GM12878 (cell line): ENCODE data around the gene ZFP36. TPM values are rescaled to one million over a fixed set of nuclear protein-coding genes. Genes with fewer than 3 reads are reported as not detected.

Experiments used
- ATAC-seq: fragments of 200-7000 bp; cut with Tn5 transposase; 3 replicates; pipeline ENCODE4 v1.9.1; 2020; ENCODE audit warnings: mild to moderate bottlenecking, moderate library complexity
- BruUV-seq: library from RNA; stranded (reverse); fragments of 400-500 nt; replicated peaks from 2 replicates; lab custom pipeline; 2021; lab: Mats Ljungman, UMichigan
- CTCF ChIA-PET: fragments of 300-600 bp; sonication (Branson Sonifier 250); formaldehyde crosslinking; extraction: SDS; loops from one replicate; lab custom pipeline; 2021; ENCODE audit warnings: inconsistent platforms; lab: Yijun Ruan, JAX
- POLR2A ChIA-PET: fragments of 350-600 bp; formaldehyde crosslinking; extraction: SDS; loops from one replicate; lab custom pipeline; 2021; ENCODE audit warnings: inconsistent platforms; lab: Charles Lee
- RAD21 ChIA-PET: fragments of 300-600 bp; sonication (Branson Sonifier 250); formaldehyde crosslinking; loops from one replicate; lab custom pipeline; 2023; ENCODE audit warnings: antibody characterized with exemption; ENCODE audit not compliant: unreplicated experiment; lab: Charles Lee
- SMC1A ChIA-PET: fragments of 300-600 bp; sonication (Branson Sonifier 250); formaldehyde crosslinking; loops from one replicate; lab custom pipeline; 2023; ENCODE audit not compliant: unreplicated experiment, uncharacterized antibody; lab: Charles Lee
- DNase-seq: peaks from one replicate; pipeline ENCODE4 v3.0.0-alpha.2; 2011; ENCODE audit warnings: low read depth, low spot score
- FAIRE-seq: peaks from 3 replicates; lab custom pipeline; 2011; peaks lifted over from hg19 to GRCh38; lab: Jason Lieb, UNC
- H2AFZ ChIP-seq: 2 replicates; pipeline ENCODE4 v1.6.0; 2011; ENCODE audit warnings: low read depth, low read length, control low read depth; ENCODE audit not compliant: control insufficient read depth
- H3K27ac ChIP-seq: 2 replicates; pipeline ENCODE4 v1.5.1; 2011; ENCODE audit warnings: control low read depth; ENCODE audit not compliant: control insufficient read depth, insufficient read depth
- H3K27me3 ChIP-seq, 2 experiments: replicated peaks in 1 of 2; 2 replicates each; pipeline versions ENCODE4 v1.6.0 to v1.6.1; 2011; ENCODE audit warnings: low read length in 1 of 2; ENCODE audit not compliant: control insufficient read depth in 2 of 2, insufficient read depth in 2 of 2
- H3K36me3 ChIP-seq, 2 experiments: 2 replicates each; pipeline ENCODE4 v1.5.1; 2011; ENCODE audit warnings: low read length in 1 of 2; ENCODE audit not compliant: control insufficient read depth in 2 of 2, insufficient read depth in 2 of 2
- H3K4me1 ChIP-seq: 2 replicates; pipeline ENCODE4 v1.6.1; 2011; ENCODE audit warnings: mild to moderate bottlenecking, low read length, moderate library complexity, mixed read lengths; ENCODE audit not compliant: control insufficient read depth, insufficient read depth
- H3K4me2 ChIP-seq: 2 replicates; pipeline ENCODE4 v1.6.0; 2011; ENCODE audit warnings: control low read depth; ENCODE audit not compliant: control insufficient read depth, insufficient read depth
- H3K4me3 ChIP-seq: fragments of 200-600 bp; sonication (generic); 2 replicates; pipeline ENCODE4 v1.5.1; 2016
- H3K79me2 ChIP-seq: 2 replicates; pipeline ENCODE4 v1.6.0; 2011; ENCODE audit warnings: low read length; ENCODE audit not compliant: control insufficient read depth, insufficient read depth
- H3K9ac ChIP-seq: 2 replicates; pipeline ENCODE4 v1.8.0; 2011; ENCODE audit warnings: low read length, control low read depth, mixed read lengths; ENCODE audit not compliant: control insufficient read depth, insufficient read depth
- H3K9me3 ChIP-seq: replicated peaks from 3 replicates; pipeline ENCODE4 v1.5.1; 2011; ENCODE audit warnings: mild to moderate bottlenecking, low read length; ENCODE audit not compliant: control insufficient read depth, insufficient read depth
- H4K20me1 ChIP-seq: 2 replicates; pipeline ENCODE4 v1.6.0; 2011; ENCODE audit not compliant: control insufficient read depth, insufficient read depth
- CEBPB ChIP-seq, 2 experiments: fragments of 150-350 bp in 1 of 2; IDR thresholded peaks; 2 replicates each; pipeline ENCODE4 v1.6.1; 2012 to 2014; ENCODE audit warnings: low read depth in 2 of 2, low read length in 2 of 2, borderline replicate concordance in 1 of 2, inconsistent platforms in 1 of 2
- CHD2 ChIP-seq: IDR thresholded peaks from 2 replicates; pipeline ENCODE4 v1.6.1; 2011; ENCODE audit warnings: low read depth, low read length, improper control_type of control experiment, borderline replicate concordance
- EED ChIP-seq: sonication (generic); IDR thresholded peaks from 2 replicates; pipeline ENCODE4 v1.6.1; 2016; ENCODE audit warnings: antibody characterized with exemption, low read depth
- JUNB ChIP-seq: IDR thresholded peaks from 2 replicates; pipeline ENCODE4 v1.6.1; 2016; ENCODE audit warnings: antibody characterized with exemption, mild to moderate bottlenecking
- NFYB ChIP-seq: IDR thresholded peaks from 2 replicates; pipeline ENCODE4 v1.6.1; 2011; ENCODE audit warnings: low read depth, mild to moderate bottlenecking, low read length, improper control_type of control experiment, moderate library complexity; ENCODE audit not compliant: insufficient read depth
- NR2C1 ChIP-seq: fragments of 450-650 bp; IDR thresholded peaks from 2 replicates; pipeline ENCODE4 v1.6.1; 2017; ENCODE audit warnings: antibody characterized with exemption, mild to moderate bottlenecking, moderate library complexity
- POU2F2 ChIP-seq: IDR thresholded peaks from 3 replicates; pipeline ENCODE4 v1.6.1; 2011; ENCODE audit warnings: low read depth, mild to moderate bottlenecking, low read length, borderline replicate concordance
- RBBP5 ChIP-seq: fragments of 200-600 bp; sonication (generic); conservative IDR thresholded peaks from 2 replicates; pipeline ENCODE4 v1.6.1; 2016
- SIN3A ChIP-seq: IDR thresholded peaks from 2 replicates; pipeline ENCODE4 v1.6.1; 2012; ENCODE audit warnings: low read depth, low read length, improper control_type of control experiment
- SMARCA5 ChIP-seq: fragments of 450-650 bp; IDR thresholded peaks from 2 replicates; pipeline ENCODE4 v1.6.1; 2017; ENCODE audit warnings: mild to moderate bottlenecking
- SPI1 ChIP-seq: IDR thresholded peaks from 2 replicates; pipeline ENCODE4 v1.6.1; 2011; ENCODE audit warnings: low read depth, mild to moderate bottlenecking, low read length, moderate library complexity, borderline replicate concordance; ENCODE audit not compliant: insufficient read depth
- SUPT20H ChIP-seq: IDR thresholded peaks from 2 replicates; pipeline ENCODE4 v1.6.1; 2011; ENCODE audit warnings: low read depth, mild to moderate bottlenecking, low read length, moderate library complexity, borderline replicate concordance; ENCODE audit not compliant: control insufficient read depth
- TARDBP ChIP-seq: IDR thresholded peaks from 2 replicates; pipeline ENCODE4 v1.6.1; 2016; ENCODE audit warnings: borderline replicate concordance
- ZNF207 ChIP-seq: fragments of 450-650 bp; IDR thresholded peaks from 2 replicates; pipeline ENCODE4 v1.6.1; 2014; ENCODE audit warnings: antibody characterized with exemption, mild to moderate bottlenecking, borderline replicate concordance
- WGBS: methylation state at CpG from one replicate; pipeline ENCODE4 v1.1.6; 2016; ENCODE audit warnings: low lambda C conversion rate; ENCODE audit not compliant: insufficient replicate concordance, insufficient coverage; ENCODE audit errors: missing lambda C conversion rate; 5-methylcytosine and 5-hydroxymethylcytosine counted together
- in situ Hi-C: fragments of 300-500 bp; cut with MboI; formaldehyde crosslinking; loops from 9 replicates; pipeline ENCODE4 v1.14.3; 2018; ENCODE audit warnings: mixed read lengths
- intact Hi-C: fragments of 100-400 bp; cut with micrococcal nuclease; formaldehyde crosslinking; loops from one replicate; pipeline ENCODE4 v1.14.2; 2022; ENCODE audit not compliant: unreplicated experiment
- polyA plus RNA-seq, 11 experiments: library from polyadenylated mRNA; depleted of rRNA in 4 of 11; unstranded in 6 of 11; stranded (reverse) in 5 of 11; fragments of >200 nt; fragmentation: Nextera tagmentation in 4 of 11; fragmentation: Illumina TruSeq in 1 of 11; extraction: Ambion mirVana in 4 of 11; extraction: Trizol in 1 of 11; gene quantifications; 1 replicate in 1 of 11; 2 replicates in 10 of 11; pipeline versions ENCODE4 v1.2.1 to v1.2.3, GENCODE V29; 2011 to 2016; ENCODE audit warnings: inconsistent platforms in 2 of 11, missing spikeins in 2 of 11, low read depth in 1 of 11
- total RNA-seq, 4 experiments: library from RNA; depleted of rRNA in 3 of 4; stranded (reverse); fragments of >200 nt in 3 of 4; fragmentation: Illumina TruSeq in 1 of 4; extraction: Trizol in 1 of 4; gene quantifications; 2 replicates each; pipeline versions ENCODE4 v1.2.1 to v1.2.3, GENCODE V29; 2013 to 2021
- TF ChIP-seq, protein P1 (sequence below): fragments of 450-650 bp; IDR thresholded peaks from 2 replicates; pipeline ENCODE4 v1.6.1; 2017; ENCODE audit warnings: antibody characterized with exemption, mild to moderate bottlenecking, moderate library complexity
- TF ChIP-seq, protein P2 (sequence below): IDR thresholded peaks from 2 replicates; pipeline ENCODE4 v1.6.1; 2011; ENCODE audit warnings: low read depth, mild to moderate bottlenecking, low read length, moderate library complexity, borderline replicate concordance; ENCODE audit errors: extremely low read depth
- TF ChIP-seq, protein P3 (sequence below): fragments of 450-650 bp; IDR thresholded peaks from 2 replicates; pipeline ENCODE4 v1.6.1; 2017; ENCODE audit warnings: borderline replicate concordance

The ZFP36 gene
- total and polyA plus RNA-seq, 10 of the 15 experiments (the other 5 are each of a cell fraction or from before 2014, with no cell fraction given) = 5.3 to 55.0 (median 18.1) TPM

DNA sequence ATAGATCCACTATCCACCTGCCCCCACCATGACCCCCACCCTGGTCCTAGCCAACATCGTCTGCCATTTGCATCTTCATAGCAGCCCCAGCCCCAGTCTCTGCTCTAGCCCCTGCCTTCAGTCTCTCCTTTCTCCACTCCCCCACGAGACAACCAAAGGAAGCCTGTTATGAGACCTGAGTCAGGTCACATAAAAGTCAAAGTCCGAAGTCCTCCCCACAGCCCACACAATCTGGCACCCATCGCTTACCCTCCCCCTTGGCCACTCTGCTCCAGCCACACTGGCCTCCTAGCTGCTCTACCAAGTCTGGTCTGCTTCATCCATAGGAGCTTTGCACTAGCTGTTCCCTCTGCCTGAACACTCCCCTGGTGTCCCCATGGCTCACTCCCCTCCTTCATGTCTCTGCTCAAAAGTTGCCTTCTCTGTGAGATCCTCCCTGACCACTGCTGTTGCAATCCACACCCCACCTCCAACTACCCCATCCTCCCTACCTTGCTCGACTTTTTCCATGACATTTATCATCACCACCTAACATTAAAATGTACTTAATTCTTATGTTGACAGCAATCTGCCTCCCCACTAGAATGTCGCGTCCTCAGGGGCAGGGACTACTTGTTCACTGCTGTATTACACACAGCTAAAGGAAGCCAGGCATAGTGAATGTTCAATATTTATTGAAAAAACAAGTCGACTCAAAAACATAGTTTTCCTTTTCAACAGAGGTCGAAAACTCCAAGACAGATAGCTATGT, 4.6 kb downstream of the ZFP36 start:
- Histone ChIP-seq H4K20me1 (no peaks in the 10 kb centered on the region), H3K9me3 (no peaks in the 10 kb centered on the region), H3K4me2 (peak overlapping the region; percentile 77), H3K79me2 (peaks cover 64% of the 10 kb centered on the region), H3K36me3 (peaks cover 2 to 6% of the 10 kb centered on the region in 2 experiments; a peak in 2 of 4 replicates), H3K4me1 (peaks cover 15% of the 10 kb centered on the region), H3K27ac (peak overlapping the region; percentile 100), H3K9ac (peak overlapping the region; percentile 80), H3K4me3 (peak overlapping the region; percentile 49; the same call in 1 of the 2 replicates), H2AFZ (no peak overlapping the region), H3K27me3 (no peaks in the 10 kb centered on the region)
- no peak for FAIRE-seq
- in situ Hi-C loops (loop anchor here (5.0 kb wide), 1 partner anchor 289 kb away; no protein-coding TSS in a partner anchor), intact Hi-C loops (loop anchor here (5.0 to 10.0 kb wide), 3 partner anchors 124 to 379 kb away; partner anchors contain the start of genes EID2B and FBXO27)
- ChIA-PET CTCF (interaction anchor here (0.7 to 2.3 kb wide), 23 partner anchors 9 to 302 kb away, joined by 3 to 218 read pairs (median 4); partner anchors contain the start of genes DLL3, EID2B, GMFG and MED29), RAD21 (interaction anchor here (0.6 to 2.3 kb wide), 16 partner anchors 12 to 289 kb away, joined by 3 to 159 read pairs (median 4); partner anchors contain the start of genes EID2B, GMFG, MED29 and PAF1), SMC1A (interaction anchor here (1.0 to 2.3 kb wide), 12 partner anchors 13 to 289 kb away, joined by 3 to 146 read pairs (median 4); partner anchors contain the start of genes EID2B, MED29, PAF1 and RPS16), POLR2A (interaction anchor here (1.0 to 2.3 kb wide), 8 partner anchors 8 to 76 kb away, joined by 4 to 40 read pairs (median 6); partner anchors contain the start of genes GMFG, MED29, PAF1 and RPS16)
- no peak for DNase-seq
- no TSS peak for BruUV-seq
- WGBS = 12% methylated on average over 9 of the region's 9 CpGs
- ATAC-seq = peak; percentile 4
- TF ChIP-seq TARDBP = no peak
- TF ChIP-seq, protein P1, sequence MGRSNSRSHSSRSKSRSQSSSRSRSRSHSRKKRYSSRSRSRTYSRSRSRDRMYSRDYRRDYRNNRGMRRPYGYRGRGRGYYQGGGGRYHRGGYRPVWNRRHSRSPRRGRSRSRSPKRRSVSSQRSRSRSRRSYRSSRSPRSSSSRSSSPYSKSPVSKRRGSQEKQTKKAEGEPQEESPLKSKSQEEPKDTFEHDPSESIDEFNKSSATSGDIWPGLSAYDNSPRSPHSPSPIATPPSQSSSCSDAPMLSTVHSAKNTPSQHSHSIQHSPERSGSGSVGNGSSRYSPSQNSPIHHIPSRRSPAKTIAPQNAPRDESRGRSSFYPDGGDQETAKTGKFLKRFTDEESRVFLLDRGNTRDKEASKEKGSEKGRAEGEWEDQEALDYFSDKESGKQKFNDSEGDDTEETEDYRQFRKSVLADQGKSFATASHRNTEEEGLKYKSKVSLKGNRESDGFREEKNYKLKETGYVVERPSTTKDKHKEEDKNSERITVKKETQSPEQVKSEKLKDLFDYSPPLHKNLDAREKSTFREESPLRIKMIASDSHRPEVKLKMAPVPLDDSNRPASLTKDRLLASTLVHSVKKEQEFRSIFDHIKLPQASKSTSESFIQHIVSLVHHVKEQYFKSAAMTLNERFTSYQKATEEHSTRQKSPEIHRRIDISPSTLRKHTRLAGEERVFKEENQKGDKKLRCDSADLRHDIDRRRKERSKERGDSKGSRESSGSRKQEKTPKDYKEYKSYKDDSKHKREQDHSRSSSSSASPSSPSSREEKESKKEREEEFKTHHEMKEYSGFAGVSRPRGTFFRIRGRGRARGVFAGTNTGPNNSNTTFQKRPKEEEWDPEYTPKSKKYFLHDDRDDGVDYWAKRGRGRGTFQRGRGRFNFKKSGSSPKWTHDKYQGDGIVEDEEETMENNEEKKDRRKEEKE = no peak
- TF ChIP-seq CEBPB (IDR thresholded peaks at IDR 0.05; ENCODE audit: borderline replicate concordance in 1 of 2, low read depth in 2 of 2, low read length in 2 of 2) = no peak
- no peak for TF ChIP-seq EED
- no peak for TF ChIP-seq RBBP5
- no peak for TF ChIP-seq SPI1
- no peak for TF ChIP-seq ZNF207
- TF ChIP-seq SUPT20H = no peak
- TF ChIP-seq SIN3A = 0 out of 2 replicates have a peak, but pooled peaks have one; percentile 57
- TF ChIP-seq NR2C1 = no peak
- TF ChIP-seq, protein P2, sequence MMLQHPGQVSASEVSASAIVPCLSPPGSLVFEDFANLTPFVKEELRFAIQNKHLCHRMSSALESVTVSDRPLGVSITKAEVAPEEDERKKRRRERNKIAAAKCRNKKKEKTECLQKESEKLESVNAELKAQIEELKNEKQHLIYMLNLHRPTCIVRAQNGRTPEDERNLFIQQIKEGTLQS = no peak
- TF ChIP-seq JUNB = no peak
- TF ChIP-seq CHD2 = peak; percentile 83
- TF ChIP-seq POU2F2 = peak; percentile 71; the same call in 2 of the 3 replicates
- no peak for TF ChIP-seq SMARCA5
- no peak for TF ChIP-seq NFYB
- TF ChIP-seq, protein P3, sequence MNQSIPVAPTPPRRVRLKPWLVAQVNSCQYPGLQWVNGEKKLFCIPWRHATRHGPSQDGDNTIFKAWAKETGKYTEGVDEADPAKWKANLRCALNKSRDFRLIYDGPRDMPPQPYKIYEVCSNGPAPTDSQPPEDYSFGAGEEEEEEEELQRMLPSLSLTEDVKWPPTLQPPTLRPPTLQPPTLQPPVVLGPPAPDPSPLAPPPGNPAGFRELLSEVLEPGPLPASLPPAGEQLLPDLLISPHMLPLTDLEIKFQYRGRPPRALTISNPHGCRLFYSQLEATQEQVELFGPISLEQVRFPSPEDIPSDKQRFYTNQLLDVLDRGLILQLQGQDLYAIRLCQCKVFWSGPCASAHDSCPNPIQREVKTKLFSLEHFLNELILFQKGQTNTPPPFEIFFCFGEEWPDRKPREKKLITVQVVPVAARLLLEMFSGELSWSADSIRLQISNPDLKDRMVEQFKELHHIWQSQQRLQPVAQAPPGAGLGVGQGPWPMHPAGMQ = no peak
